Uterus (tissue), 2 donors: ENCODE results near the gene KCNK6.

Experiments
- CTCF ChIP-seq, 4 experiments: fragments of 200-600 bp in 2 of 4; fragments of 450-650 bp in 2 of 4; sonication (generic) in 2 of 4; IDR thresholded peaks; one replicate each; pipeline ENCODE4 v1.5.1; 2016 to 2019; ENCODE audit warnings: antibody characterized with exemption in 4 of 4, mild to moderate bottlenecking in 2 of 4, moderate library complexity in 1 of 4
- POLR2A ChIP-seq, 2 donors: fragments of 450-650 bp; IDR thresholded peaks; one replicate each; pipeline ENCODE4 v1.6.1; 2016; ENCODE audit warnings: antibody characterized with exemption in 2 of 2, mild to moderate bottlenecking in 1 of 2, moderate library complexity in 1 of 2

GRCh38 chr19:38346837-38347236 lies 27.2 kb downstream of the KCNK6 start:
- TF ChIP-seq POLR2A (IDR thresholded peaks at IDR 0.05), result no peak
- TF ChIP-seq CTCF (IDR thresholded peaks at IDR 0.05), result no peak
